GM18909 (cell line): ENCODE results near the gene IL15RA.
"Not testable (repeated sequence)": the region's sequence is repeated elsewhere in the genome, so short reads cannot be mapped to it uniquely, and the experiment has no call there.

Source experiments
- ATAC-seq: cut with Tn5 transposase; IDR thresholded peaks from one replicate; pipeline ENCODE4 v1.9.1; 2021; ENCODE audit warnings: mild to moderate bottlenecking; ENCODE audit not compliant: unreplicated experiment, poor library complexity

The IL15RA gene

GRCh38 chr10:6006991-6007390 is 29.6 kb upstream of the IL15RA start:
- no peak for ATAC-seq

- ATAC-seq = no peak
These were observed 29.2 kb upstream of the IL15RA start for GRCh38 chr10:6006546-6006945.

GRCh38 chr10:6005856-6006395 is 28.6 kb upstream of the IL15RA start:
- no peak for ATAC-seq

GRCh38 chr10:6005161-6005804 is 27.9 kb upstream of the IL15RA start:
- ATAC-seq = not testable (repeated sequence)

- ATAC-seq = no peak
These were observed 25.6 kb upstream of the IL15RA start for GRCh38 chr10:6002809-6003510.

GRCh38 chr10:5999440-6000165 is 22.3 kb upstream of the IL15RA start:
- ATAC-seq = no peak

GRCh38 chr10:5996696-5997095 is 19.4 kb upstream of the IL15RA start:
- ATAC-seq = no peak

GRCh38 chr10:5992398-5992797 is 15.1 kb upstream of the IL15RA start:
- no peak for ATAC-seq

- ATAC-seq = no peak
These were observed 14.4 kb upstream of the IL15RA start for GRCh38 chr10:5991708-5992107.

GRCh38 chr10:5989756-5990155 is 12.4 kb upstream of the IL15RA start:
- ATAC-seq = no peak

- no peak for ATAC-seq
These were observed 11.1 kb upstream of the IL15RA start for GRCh38 chr10:5988336-5988920.

- ATAC-seq = no peak
These were observed 10.4 kb upstream of the IL15RA start for GRCh38 chr10:5987747-5988146.

GRCh38 chr10:5985029-5985428 is 7.7 kb upstream of the IL15RA start:
- ATAC-seq = no peak

GRCh38 chr10:5983774-5984173 is 6.4 kb upstream of the IL15RA start:
- no peak for ATAC-seq

GRCh38 chr10:5981529-5981928 is 4.2 kb upstream of the IL15RA start:
- no peak for ATAC-seq

GRCh38 chr10:5978230-5978489 is 817 bp upstream of the IL15RA start:
- ATAC-seq = no peak

GRCh38 chr10:5976512-5977470 is 552 bp downstream of the IL15RA start:
- ATAC-seq = peak; percentile 10

- ATAC-seq = peak; percentile 74
These were observed 1.5 kb downstream of the IL15RA start for GRCh38 chr10:5975641-5976473.

GRCh38 chr10:5973069-5973468 is 4.3 kb downstream of the IL15RA start:
- ATAC-seq = no peak
